Measurements from ENCODE around the gene WDR46. TPM values are rescaled to one million over a fixed set of nuclear protein-coding genes. Genes with fewer than 3 reads are reported as not detected.

WDR46 gene
- total and polyA plus RNA-seq, 8 donors: 17.7 to 96.8 (median 27.5) TPM

DNA sequence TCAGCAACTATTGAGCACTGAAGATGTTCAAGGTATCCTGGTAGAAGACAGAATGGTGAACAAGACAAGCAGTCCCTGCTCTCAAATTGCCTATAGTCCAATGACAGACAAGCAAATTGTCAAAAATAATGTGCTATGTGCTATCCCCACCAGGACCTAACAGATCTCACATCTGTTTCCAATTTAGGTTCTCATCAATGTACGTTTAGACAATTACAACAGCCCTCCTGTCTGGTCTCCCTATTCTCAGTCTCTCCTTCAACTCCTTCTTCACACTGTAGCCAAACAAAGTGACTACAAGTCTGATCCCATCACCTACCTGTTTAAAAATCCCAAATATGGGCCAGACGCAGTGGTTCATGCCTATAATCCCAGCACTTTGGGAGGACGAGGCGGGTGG, 17.3 kb upstream of the WDR46 start:
- peaks cover 0 to 9% (median 0%) of the 10 kb centered on the region in 3 donors for H3K36me3 ChIP-seq
- H3K9me3 ChIP-seq: no peaks in the 10 kb centered on the region
- no peak for FAIRE-seq
- WGBS, 2 donors: 84 to 95% methylated on average over 4 of the region's 4 CpGs
- no peak overlapping the region for H3K27ac ChIP-seq
- no peaks in the 10 kb centered on the region for H3K27me3 ChIP-seq
- no peak for ATAC-seq
- no peak overlapping the region for H3K4me3 ChIP-seq
- no peak for DNase-seq
- TF ChIP-seq, protein P1, sequence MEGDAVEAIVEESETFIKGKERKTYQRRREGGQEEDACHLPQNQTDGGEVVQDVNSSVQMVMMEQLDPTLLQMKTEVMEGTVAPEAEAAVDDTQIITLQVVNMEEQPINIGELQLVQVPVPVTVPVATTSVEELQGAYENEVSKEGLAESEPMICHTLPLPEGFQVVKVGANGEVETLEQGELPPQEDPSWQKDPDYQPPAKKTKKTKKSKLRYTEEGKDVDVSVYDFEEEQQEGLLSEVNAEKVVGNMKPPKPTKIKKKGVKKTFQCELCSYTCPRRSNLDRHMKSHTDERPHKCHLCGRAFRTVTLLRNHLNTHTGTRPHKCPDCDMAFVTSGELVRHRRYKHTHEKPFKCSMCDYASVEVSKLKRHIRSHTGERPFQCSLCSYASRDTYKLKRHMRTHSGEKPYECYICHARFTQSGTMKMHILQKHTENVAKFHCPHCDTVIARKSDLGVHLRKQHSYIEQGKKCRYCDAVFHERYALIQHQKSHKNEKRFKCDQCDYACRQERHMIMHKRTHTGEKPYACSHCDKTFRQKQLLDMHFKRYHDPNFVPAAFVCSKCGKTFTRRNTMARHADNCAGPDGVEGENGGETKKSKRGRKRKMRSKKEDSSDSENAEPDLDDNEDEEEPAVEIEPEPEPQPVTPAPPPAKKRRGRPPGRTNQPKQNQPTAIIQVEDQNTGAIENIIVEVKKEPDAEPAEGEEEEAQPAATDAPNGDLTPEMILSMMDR (IDR thresholded peaks at IDR 0.05): no peak
- intact Hi-C loops (cut with DNase I): no loop called here
- H3K4me1 ChIP-seq: peaks cover 0 to 7% (median 0%) of the 10 kb centered on the region in 3 donors

DNA sequence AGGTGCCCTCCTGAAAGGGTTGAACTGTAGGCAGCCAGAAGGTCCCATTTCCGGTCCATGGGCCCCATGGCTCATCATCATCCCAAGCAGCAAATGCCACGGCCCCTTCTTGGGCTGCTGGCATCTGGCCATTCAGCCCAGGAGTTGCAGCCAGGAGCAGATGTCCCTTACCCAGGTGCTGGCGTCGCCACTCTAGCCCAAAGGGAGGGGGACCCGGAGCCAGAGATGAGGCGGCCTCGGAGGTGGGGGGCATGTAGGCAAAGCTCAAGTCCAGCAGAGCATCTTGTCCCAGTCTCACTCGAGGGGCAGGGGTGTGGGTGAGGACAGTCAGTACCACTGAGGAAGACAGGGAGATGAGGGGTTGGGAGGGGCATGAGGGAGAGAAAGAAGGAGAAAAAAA, 16.0 kb upstream of the WDR46 start:
- peaks cover 0 to 9% (median 0%) of the 10 kb centered on the region in 3 donors for H3K4me1 ChIP-seq
- peak in 2 of 6 donors; percentile 39 to 64 for DNase-seq
- no peak for FAIRE-seq
- WGBS, 2 donors: 56 to 61% methylated on average over 8 of the region's 8 CpGs
- ATAC-seq: no peak
- no peaks in the 10 kb centered on the region for H3K27me3 ChIP-seq
- peaks cover 0 to 9% (median 0%) of the 10 kb centered on the region in 3 donors for H3K36me3 ChIP-seq
- no peaks in the 10 kb centered on the region for H3K9me3 ChIP-seq
- no peak overlapping the region for H3K4me3 ChIP-seq
- TF ChIP-seq, protein P1 (IDR thresholded peaks at IDR 0.05): no peak
- no peak overlapping the region for H3K27ac ChIP-seq
- intact Hi-C loops (cut with DNase I): no loop called here

DNA sequence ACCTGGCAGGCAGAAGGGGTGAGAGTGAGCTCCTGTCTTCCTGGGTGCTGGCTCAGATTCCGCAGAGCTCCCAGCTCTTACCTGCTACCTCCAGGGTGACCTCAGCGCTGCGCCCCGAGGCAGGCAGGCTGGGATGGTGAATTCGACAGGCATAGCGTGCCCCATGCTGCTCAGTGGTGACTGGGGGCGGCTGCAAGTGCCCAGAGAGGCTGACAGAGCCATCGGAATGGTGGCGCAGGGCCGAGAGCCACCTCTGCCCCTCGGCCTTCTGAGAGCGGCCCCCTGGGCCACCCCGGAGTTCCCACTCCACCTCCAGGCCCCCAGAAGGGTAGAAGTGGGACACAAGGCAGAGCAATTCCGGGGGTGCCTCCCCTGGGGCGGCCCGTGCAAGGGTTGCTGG, 15.2 kb upstream of the WDR46 start:
- no peaks in the 10 kb centered on the region for H3K9me3 ChIP-seq
- H3K4me3 ChIP-seq: no peak overlapping the region
- FAIRE-seq (no peak), ATAC-seq (no peak), DNase-seq (peak in 1 of 6 donors; percentile 63)
- TF ChIP-seq, protein P1 (IDR thresholded peaks at IDR 0.05): no peak
- H3K4me1 ChIP-seq: peaks cover 0 to 11% (median 0%) of the 10 kb centered on the region in 3 donors
- 85% methylated on average over 16 of the region's 16 CpGs for WGBS, 2 donors
- no peak overlapping the region for H3K27ac ChIP-seq
- H3K27me3 ChIP-seq: no peaks in the 10 kb centered on the region
- intact Hi-C loops (cut with DNase I): no loop called here
- peaks cover 0 to 9% (median 0%) of the 10 kb centered on the region in 3 donors for H3K36me3 ChIP-seq

DNA sequence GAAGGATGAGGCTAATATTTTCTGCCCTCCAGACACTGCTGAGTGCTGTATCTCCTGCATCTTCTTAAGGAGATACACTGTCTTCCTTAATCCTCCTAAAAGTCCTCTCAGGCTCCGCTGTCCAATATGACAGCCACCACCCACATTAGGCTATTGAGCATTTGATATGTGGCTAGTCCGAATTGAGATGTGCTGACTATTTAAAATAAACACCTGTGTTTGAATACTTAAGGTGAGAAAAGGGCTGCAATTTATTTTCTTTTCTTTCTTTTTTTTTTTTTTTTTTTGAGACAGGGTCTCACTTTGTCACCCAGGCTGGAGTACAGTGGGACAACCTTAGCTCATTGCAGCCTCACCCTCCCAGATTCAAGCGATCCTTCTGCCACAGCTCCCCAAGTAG, 12.8 kb upstream of the WDR46 start:
- no peak overlapping the region for H3K4me3 ChIP-seq
- ATAC-seq (no peak), FAIRE-seq (no peak), DNase-seq (no peak)
- TF ChIP-seq, protein P1 (IDR thresholded peaks at IDR 0.05): no peak
- peaks cover 0 to 9% (median 0%) of the 10 kb centered on the region in 3 donors for H3K36me3 ChIP-seq
- H3K27me3 ChIP-seq: no peaks in the 10 kb centered on the region
- H3K9me3 ChIP-seq: no peaks in the 10 kb centered on the region
- WGBS, 2 donors: 85% methylated on average over 3 of the region's 3 CpGs
- no peak overlapping the region for H3K27ac ChIP-seq
- intact Hi-C loops (cut with DNase I): no loop called here
- H3K4me1 ChIP-seq: peaks cover 0 to 11% (median 5%) of the 10 kb centered on the region in 3 donors

DNA sequence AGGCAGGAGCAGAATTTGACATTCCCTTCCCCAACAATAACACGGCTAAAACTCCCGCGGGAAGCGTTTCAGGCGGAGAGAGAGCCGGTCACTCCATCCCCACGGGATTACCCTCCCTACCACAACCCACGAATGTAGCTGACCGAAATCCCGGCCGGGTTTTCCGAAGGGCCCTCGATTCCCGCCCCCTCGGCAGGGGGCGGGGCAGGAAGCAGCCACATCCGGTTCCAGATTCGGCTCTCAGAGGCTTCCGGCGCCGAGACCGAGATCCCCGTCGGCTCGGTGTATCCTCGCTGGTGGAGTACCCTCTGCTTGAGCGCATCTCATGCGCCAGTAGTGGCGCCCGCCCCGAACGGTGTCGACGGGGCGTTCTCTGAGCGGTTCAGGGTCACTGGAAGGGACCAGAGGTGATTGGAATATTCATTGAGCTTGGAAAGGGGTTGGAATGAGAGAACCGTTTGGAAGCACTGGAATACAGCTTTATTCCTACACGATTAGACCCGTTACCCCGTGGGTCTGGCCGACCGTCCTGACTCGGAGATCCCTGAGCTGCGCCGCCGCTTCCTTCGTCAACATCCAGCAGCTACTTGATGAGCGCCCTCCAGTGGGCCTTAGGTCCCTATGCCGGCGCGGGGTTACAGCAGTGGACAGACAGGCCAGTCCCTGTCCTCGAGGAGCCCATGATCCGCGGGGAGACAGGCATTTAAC, 10.4 kb upstream of the WDR46 start:
- Histone ChIP-seq H3K4me3 (peak overlapping the region; percentile 68 to 93 (median 88)), H3K27me3 (no peaks in the 10 kb centered on the region), H3K36me3 (peaks cover 0 to 8% (median 0%) of the 10 kb centered on the region in 3 donors), H3K27ac (peak overlapping the region; percentile 89 to 94 (median 92)), H3K4me1 (peaks cover 0 to 11% (median 5%) of the 10 kb centered on the region in 3 donors), H3K9me3 (no peaks in the 10 kb centered on the region)
- ATAC-seq (peak; percentile 80 to 86 (median 82)), FAIRE-seq (no peak), DNase-seq (peak; percentile 88 to 95 (median 90))
- TF ChIP-seq, protein P1 (IDR thresholded peaks at IDR 0.05): peak; percentile 23 to 72 (median 58)
- WGBS, 2 donors: 0 to 1% methylated on average over 54 of the region's 54 CpGs
- intact Hi-C loops (cut with DNase I): no loop called here
